Stimulated activated CD4-positive, alpha-beta T cell treated with anti-CD3 and anti-CD28 coated beads, Interleukin-12 subunit alpha, Interleukin-12 subunit beta, amount 100 ng/mL, for 48 hours (primary cell): ENCODE data around the gene TEF.
A peak's percentile ranks its signal among the peaks of the same experiment; 100 is the strongest.

Experiments
- DNase-seq, 3 donors: peaks; one replicate each; pipeline ENCODE4 v3.0.0-alpha.2; 2020; ENCODE audit warnings: low read depth in 2 of 3, low spot score in 1 of 3

The TEF gene

GRCh38 chr22:41381329-41382097 is at the start of gene TEF:
TEF (plus strand) TSS chr22:41381942; CDS start chr22:41382045, 103 bp downstream.
- DNase-seq = peak; percentile 93 to 97 (median 96)

DNA sequence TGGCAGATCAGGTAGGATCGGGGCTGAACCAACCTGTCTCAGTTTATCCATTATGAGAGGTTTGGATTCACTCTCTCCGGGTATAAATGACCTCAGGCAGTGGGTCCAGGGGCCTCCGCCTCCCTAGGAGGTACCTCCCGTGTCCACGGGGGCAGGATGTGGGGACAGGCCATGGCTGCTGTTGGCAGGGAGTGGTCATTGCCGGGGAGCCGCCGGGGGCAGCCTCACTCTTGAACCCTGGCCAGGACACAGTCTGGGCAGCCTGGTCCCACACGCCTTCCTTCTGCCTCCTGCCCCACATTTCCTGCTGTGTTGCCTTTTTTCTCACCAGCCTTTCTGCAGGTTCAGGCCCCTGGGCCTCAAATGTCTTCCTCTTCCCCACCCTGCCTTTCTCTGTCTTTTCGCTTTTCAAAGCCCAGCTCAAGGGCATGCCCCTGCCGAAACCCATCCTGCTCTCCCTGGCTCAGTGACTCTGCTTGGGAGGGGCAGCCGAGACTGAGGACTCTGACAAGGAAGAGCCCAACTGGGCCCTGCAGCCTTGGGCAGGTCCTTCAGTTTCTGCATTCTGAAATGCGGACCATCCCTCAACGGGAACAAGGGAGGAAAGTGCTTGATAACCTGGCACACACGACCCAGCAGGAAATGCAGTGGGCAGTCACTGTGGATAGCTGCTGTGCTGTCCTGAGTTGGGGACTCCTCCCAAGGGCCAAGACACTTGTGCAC is 49.4 kb upstream of the TEF start:
- DNase-seq = no peak

GRCh38 chr22:41333806-41334205 is 47.9 kb upstream of the TEF start:
- DNase-seq = no peak

- no peak for DNase-seq
These were observed 47.5 kb upstream of the TEF start for GRCh38 chr22:41334215-41334614.

DNA sequence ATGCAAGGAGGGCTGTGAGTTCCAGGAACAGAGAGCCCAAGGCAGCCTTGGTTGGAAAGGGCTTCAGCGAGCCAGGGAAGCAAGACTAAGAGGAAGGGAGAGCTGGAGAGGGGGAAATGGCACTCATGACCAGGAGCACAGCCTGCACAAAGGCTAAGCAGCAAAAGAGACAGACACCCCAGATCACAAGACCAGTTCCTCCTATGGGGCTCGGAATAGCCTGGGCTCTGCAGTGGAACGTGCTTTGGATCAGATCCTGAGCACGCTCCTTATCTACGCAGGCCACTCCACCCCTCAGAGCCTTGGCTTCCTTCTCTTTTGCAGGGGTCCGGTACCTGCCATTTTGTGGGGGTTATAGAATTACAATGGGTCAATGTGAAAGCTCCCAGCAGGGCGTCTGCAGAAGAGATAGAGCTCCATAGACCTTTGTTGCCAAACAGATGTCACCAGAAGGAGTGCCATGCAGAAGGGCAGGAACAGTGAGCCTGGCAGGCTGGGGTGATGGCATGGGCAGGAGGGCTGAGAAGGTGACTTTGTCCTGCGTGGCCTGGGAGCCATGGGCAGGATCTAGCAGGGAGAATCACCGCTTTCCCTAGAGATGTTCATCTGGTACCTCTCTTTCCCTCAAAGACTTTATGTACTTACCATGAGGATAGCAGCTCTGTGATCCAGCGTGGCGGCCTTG is 46.6 kb upstream of the TEF start:
- DNase-seq = no peak

DNA sequence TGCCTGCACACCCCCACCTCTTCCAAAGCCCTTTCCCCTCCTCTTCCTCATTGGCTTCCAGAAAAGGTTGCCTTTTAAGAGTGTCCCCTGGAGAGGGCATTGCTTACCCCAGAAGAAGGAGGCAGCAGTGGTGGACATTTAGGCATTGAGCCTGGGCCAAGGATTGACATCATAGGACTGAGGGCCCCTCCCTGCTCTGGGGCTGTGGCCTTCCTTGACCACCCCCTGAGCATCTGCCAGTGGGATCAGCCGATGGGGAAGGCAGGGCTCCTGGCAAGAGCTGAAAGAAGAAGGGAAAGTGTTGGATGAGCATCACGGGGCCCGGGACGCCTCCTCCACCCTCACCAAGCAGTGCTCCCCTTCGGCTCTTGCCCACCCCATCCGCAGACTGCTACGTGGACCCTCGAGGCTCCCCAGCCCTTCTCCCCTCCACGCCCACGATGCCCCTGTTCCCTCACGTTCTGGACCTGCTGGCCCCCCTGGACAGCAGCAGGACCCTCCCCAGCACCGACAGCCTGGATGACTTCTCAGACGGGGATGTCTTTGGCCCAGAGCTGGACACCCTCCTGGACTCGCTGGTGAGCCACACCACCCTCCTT is 43.0 kb upstream of the TEF start:
- DNase-seq = no peak

DNA sequence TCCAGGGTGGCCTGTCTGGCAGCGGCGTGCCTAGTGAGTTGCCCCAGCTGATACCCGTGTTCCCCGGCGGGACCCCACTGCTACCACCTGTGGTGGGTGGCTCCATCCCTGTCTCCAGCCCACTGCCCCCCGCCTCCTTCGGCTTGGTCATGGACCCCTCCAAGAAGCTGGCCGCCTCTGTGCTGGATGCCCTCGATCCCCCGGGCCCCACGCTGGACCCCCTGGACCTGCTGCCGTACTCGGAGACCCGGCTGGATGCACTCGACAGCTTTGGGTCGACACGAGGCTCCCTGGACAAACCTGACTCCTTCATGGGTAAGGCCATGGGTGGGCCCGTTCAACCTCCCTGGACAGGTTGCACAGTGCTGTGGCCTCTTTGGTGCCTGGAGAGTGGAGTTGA is 41.9 kb upstream of the TEF start:
- no peak for DNase-seq

DNA sequence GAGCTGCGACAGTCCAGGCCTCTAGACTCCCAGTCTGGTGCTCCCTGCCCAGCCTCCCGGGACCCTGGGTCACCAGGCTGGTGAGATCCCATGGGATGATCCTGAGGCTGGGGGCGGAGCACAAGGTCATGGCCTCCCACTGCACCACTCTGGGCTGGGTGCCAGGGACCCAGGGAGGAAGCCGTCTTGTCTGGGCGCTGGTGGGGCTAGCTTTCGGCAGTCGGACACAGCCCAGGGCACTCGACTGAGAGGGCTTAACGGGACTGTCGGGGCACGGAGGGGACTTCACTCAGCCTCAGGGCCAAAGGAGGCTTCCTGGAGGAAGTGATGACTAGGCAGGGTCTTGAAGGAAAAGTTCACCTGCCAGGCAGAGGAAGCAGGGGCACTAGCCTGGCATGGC is 41.4 kb upstream of the TEF start:
- no peak for DNase-seq

- DNase-seq = no peak
These were observed 40.7 kb upstream of the TEF start for GRCh38 chr22:41341012-41341411.

DNA sequence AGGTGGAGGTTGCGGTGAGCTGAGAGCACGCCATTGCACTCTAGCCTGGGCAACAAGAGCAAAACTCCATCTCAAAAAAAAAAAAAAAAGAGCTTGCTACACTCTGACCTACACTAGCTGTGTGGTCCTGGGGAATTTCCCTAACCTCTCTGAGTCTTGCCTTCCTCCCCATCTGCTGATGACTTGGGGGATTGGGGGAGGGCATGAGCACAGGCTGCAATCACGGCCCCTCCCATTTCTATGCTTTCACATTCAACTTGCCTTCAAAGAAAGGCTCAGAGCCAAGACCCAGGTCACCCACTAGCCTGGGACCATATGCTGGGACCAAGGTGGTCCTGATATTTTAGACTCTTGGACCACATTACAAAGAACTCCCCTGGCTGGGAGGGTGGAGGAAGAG is 39.8 kb upstream of the TEF start:
- DNase-seq = no peak

DNA sequence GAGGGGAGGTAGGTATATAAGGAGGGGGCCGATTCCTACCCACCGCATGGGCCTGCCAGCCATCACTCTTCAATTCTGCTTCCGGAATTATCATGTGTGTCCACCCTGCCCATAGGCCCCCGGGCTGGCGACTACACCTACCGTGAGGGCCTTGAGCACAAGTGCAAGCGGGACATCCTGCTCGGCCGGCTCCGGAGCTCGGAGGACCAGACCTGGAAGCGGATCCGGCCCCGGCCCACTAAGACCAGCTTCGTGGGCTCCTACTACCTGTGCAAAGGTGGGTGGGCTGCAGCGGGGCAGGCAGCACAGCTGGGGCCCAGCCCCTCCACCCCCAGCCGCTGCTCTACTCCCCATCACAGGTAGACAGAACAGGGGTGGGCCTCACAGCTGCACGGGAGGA is 38.4 kb upstream of the TEF start:
- DNase-seq = no peak

GRCh38 chr22:41343717-41344116 is 38.0 kb upstream of the TEF start:
- DNase-seq = no peak

- no peak for DNase-seq
These were observed 37.5 kb upstream of the TEF start for GRCh38 chr22:41344189-41344788.

DNA sequence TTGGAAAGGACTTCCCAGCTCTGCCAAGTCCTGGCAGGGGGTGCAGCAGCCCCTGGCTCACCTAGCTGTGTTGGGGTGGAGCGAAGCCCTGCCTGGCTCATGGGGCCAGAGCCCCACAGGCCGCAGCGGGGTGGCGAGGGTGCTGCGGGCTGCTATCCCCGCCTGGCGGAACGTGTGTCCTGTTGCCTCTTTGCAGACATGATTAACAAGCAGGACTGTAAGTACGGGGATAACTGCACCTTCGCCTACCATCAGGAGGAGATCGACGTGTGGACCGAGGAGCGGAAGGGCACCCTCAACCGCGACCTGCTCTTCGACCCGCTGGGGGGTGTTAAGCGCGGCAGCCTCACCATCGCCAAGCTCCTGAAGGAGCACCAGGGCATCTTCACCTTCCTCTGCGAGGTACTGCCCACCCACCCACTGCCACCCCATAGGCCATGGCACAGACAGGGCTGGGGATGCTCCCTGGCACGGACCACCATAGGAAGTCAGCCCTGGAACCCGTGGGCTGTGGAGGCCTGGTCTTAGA is 35.9 kb upstream of the TEF start:
- DNase-seq = no peak

DNA sequence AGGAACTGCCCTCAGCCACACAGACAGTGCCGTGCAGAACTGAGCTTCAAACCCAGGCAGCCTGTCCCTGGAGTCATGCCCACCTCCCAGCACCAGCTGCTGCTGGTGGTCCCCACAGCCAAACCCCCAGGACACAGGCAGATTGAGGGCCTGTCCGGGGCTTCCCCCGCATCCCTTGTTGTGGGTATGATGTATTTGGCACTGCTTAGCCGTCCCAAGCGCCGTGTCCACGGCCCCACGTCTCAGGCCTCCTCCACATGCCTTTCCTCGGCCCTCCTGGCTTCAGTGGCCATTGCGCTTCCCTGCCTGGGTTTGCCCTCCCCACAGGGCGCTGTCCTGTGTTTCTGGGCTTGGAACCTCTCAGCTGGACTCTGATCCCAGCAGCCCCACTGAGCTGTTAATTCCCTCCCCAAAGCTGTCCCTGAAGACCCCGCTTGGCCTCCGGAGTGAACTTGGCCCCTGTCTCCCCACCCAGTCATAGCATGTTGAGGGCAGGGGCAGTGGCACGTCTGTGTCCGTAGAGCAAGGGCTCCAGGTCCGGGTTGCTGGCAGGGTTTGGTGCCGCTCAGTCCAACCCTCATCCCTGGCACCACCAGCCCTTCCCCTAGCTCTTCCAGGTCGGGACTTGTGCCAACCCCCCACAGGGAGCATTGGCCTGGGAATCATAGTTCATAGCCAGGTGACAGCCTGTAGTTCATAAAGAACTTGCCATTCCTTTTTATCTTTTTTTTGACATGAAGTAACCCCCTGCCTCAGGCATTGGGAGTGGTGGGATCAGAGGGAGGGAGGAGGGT is 34.5 kb upstream of the TEF start:
- DNase-seq = no peak

DNA sequence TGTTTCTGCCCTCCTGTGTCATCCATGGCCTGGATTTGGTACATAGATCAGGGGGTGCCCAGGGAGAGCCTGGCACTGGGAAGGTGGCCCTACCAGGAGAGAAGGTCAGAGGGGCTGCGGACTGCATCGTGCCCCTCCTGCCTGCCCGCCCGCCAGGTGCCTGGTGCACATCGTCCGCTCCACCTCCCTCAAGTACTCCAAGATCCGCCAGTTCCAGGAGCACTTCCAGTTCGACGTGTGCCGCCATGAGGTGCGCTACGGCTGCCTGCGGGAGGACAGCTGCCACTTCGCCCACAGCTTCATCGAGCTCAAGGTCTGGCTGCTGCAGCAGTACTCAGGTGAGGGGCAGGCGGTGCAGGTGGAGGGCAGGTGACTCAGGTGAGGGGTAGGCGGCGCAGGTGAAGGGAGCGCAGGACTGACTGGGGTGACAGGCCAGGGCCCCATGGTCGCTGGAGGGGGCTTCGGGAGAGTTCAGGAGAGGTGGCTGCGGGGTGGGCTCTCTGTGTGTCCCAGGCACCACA is 32.7 kb upstream of the TEF start:
- DNase-seq = no peak

DNA sequence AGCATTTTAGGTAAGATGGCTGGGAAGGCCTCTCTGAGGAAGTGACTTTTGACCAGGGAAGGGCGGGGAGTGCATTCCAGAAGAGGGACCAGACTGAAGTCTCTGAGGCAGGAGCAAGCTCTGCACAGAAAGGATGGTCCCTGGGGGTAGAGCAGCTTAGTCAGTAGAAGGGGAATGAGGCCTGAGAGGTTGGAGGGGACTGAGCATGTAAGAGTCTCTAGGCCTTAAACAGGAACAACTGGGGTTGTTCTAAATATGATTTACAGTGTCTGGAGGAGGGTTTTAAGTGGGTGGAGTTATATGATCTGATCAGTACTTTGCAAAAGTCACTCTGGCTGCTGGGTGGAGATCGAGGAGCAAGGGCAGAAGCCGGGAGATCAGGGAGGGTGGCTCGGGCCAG is 31.7 kb upstream of the TEF start:
- DNase-seq = no peak

GRCh38 chr22:41351011-41351410 is 30.7 kb upstream of the TEF start:
- no peak for DNase-seq

DNA sequence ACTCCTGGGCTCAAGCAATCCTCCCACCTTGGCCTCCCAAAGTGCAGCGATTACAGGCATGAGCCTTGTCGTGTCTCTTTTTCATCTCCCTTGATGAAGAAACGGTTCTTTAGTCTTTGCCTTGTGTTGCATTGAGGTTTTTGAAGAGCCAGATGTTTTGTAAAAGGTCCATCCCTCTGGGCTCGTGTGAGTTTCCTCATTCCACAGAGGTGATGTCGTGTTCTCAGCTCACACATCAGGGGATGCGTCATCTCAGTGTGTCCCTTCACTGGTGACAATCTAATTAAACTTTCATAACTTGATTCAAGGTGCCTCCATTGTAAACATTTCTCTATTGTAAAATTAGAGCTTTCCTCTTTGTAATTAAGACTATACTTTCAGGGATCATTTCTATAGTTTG is 29.7 kb upstream of the TEF start:
- DNase-seq = no peak
